ENCODE results near the gene PCDH9. TPM values are rescaled to one million over a fixed set of nuclear protein-coding genes. Genes with fewer than 3 reads are reported as not detected.

Gene PCDH9
- total and polyA plus RNA-seq, 12 donors = 2.9 to 32.0 (median 15.4) TPM

DNA sequence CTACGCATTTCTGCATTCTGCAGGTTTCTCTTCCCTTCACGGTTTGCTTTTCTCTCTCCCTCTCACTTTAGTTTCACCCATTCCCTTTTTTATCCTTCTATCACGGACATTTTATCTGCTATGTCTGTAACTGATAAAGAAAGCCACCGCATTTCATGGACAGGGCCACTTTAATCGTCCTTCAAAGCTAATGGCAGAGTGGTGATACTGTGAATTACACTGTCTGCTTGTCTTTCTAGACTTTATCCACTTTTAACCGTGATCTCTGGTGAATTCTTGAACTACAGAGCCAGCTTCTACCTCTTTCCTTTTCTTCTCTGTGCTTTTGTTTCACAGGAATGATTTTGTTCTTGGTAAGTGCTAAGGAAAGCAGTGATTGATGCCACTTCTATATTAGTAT lies 760.4 kb downstream of the PCDH9 start:
- no peaks in the 10 kb centered on the region for H3K36me3 ChIP-seq
- no peak overlapping the region for H3K4me3 ChIP-seq
- H3K4me1 ChIP-seq = no peaks in the 10 kb centered on the region
- no peaks in the 10 kb centered on the region for H3K27me3 ChIP-seq
- DNase-seq (no peak), ATAC-seq (no peak)
- no peaks in the 10 kb centered on the region for H3K9me3 ChIP-seq
- no peak overlapping the region for H3K27ac ChIP-seq
- intact Hi-C loops (cut with DNase I) = no loop called here
- TF ChIP-seq, protein P1, sequence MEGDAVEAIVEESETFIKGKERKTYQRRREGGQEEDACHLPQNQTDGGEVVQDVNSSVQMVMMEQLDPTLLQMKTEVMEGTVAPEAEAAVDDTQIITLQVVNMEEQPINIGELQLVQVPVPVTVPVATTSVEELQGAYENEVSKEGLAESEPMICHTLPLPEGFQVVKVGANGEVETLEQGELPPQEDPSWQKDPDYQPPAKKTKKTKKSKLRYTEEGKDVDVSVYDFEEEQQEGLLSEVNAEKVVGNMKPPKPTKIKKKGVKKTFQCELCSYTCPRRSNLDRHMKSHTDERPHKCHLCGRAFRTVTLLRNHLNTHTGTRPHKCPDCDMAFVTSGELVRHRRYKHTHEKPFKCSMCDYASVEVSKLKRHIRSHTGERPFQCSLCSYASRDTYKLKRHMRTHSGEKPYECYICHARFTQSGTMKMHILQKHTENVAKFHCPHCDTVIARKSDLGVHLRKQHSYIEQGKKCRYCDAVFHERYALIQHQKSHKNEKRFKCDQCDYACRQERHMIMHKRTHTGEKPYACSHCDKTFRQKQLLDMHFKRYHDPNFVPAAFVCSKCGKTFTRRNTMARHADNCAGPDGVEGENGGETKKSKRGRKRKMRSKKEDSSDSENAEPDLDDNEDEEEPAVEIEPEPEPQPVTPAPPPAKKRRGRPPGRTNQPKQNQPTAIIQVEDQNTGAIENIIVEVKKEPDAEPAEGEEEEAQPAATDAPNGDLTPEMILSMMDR (IDR thresholded peaks at IDR 0.05) = no peak
- WGBS, 2 donors = 51 to 54% methylated on average over 6 of the region's 6 CpGs

DNA sequence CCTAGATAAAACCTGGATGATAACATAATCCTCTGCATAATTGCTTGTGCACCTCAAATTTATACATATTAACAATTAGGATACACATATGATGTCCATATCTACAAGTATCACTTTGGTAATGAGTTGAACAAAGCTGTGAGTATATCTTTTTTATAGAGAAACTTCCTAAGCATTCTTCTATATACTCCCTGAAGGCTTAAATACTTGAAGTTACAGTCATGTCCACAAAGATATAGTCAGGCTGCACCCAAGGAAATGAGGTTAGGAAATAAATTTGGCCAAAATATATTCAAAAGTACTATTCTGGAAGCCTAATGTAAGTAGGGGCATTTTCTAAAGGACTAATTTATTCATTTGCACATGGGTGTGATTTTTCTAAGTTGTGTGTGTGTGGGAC lies 761.5 kb downstream of the PCDH9 start:
- H3K27ac ChIP-seq = no peak overlapping the region
- intact Hi-C loops (cut with DNase I) = no loop called here
- H3K36me3 ChIP-seq = no peaks in the 10 kb centered on the region
- H3K4me1 ChIP-seq = no peaks in the 10 kb centered on the region
- H3K9me3 ChIP-seq = no peaks in the 10 kb centered on the region
- no peak for DNase-seq
- no peak overlapping the region for H3K4me3 ChIP-seq
- no peaks in the 10 kb centered on the region for H3K27me3 ChIP-seq
- TF ChIP-seq, protein P1 (IDR thresholded peaks at IDR 0.05) = no peak
- no peak for ATAC-seq

DNA sequence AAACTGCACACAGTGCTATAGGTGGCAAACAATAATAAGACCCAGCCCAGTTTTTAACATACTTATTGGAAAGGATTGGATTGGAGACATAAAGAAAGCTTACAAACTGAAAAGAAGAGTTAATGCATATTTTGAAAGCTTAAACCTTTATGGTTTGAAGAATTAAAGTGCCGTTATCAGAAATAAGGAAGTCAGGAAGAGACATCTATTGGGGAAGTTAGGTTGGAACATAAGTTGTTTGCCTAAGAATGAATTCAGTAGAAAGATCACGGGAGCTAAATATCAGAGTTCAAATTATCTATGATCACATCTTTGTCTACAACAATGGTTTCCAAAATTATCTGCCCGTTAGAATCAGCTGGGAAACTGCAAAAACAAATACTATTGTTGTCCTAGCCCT lies 767.9 kb downstream of the PCDH9 start:
- H3K4me3 ChIP-seq = no peak overlapping the region
- no peaks in the 10 kb centered on the region for H3K9me3 ChIP-seq
- TF ChIP-seq, protein P1 (IDR thresholded peaks at IDR 0.05) = no peak
- ATAC-seq (no peak), DNase-seq (no peak)
- H3K36me3 ChIP-seq = no peaks in the 10 kb centered on the region
- H3K27ac ChIP-seq = no peak overlapping the region
- peaks cover 0 to 11% (median 0%) of the 10 kb centered on the region in 9 donors for H3K4me1 ChIP-seq
- no peaks in the 10 kb centered on the region for H3K27me3 ChIP-seq
- intact Hi-C loops (cut with DNase I) = no loop called here
- 58 to 68% methylated on average over 3 of the region's 3 CpGs for WGBS, 2 donors

DNA sequence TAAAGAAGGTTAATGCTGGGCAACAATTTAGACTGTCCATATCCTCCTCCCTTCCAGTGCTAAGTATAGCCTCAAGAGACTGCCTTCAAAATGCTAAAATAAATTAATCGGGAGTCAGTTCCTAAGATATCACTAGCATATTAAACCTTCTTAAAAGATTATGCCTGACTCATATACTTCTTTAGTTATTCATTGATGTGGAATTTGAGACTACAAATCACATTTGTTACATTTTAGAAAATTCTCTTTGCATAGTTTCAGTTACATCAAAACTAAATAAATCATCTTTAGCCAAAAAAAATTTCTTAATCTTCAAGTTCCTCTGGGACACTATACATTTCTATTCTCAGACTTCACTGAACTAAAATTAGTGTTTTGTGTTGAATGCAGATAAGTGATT lies 769.1 kb downstream of the PCDH9 start:
- H3K36me3 ChIP-seq = no peaks in the 10 kb centered on the region
- H3K27me3 ChIP-seq = no peaks in the 10 kb centered on the region
- no peak for DNase-seq
- H3K27ac ChIP-seq = no peak overlapping the region
- intact Hi-C loops (cut with DNase I) = no loop called here
- H3K9me3 ChIP-seq = no peaks in the 10 kb centered on the region
- 39 to 46% methylated on average over 1 of the region's 1 CpG for WGBS, 2 donors
- peaks cover 0 to 11% (median 0%) of the 10 kb centered on the region in 9 donors for H3K4me1 ChIP-seq
- TF ChIP-seq, protein P1 (IDR thresholded peaks at IDR 0.05) = no peak
- no peak overlapping the region for H3K4me3 ChIP-seq
- ATAC-seq = no peak

- TF ChIP-seq, protein P1 (IDR thresholded peaks at IDR 0.05) = no peak
- 92 to 94% methylated on average over 3 of the region's 3 CpGs for WGBS, 2 donors
Measured at GRCh38 chr13:66459634-66460033, 770.5 kb downstream of the PCDH9 start.

More at GRCh38 chr13:66459634-66460033, 770.5 kb downstream of the PCDH9 start:
- no peaks in the 10 kb centered on the region for H3K27me3 ChIP-seq
- no peak overlapping the region for H3K27ac ChIP-seq
- intact Hi-C loops (cut with DNase I) = no loop called here
- DNase-seq = no peak
- no peaks in the 10 kb centered on the region for H3K9me3 ChIP-seq
- no peak for ATAC-seq
- H3K4me1 ChIP-seq = peaks cover 0 to 11% (median 0%) of the 10 kb centered on the region in 9 donors
- no peak overlapping the region for H3K4me3 ChIP-seq
- no peaks in the 10 kb centered on the region for H3K36me3 ChIP-seq
